GM12864 (cell line): Measurements from ENCODE around the gene ANKS1B.

Source experiments
- DNase-seq: peaks from one replicate; pipeline ENCODE4 v3.0.0-alpha.2; 2011; ENCODE audit warnings: low read depth
- H3K4me3 ChIP-seq: 2 replicates; pipeline ENCODE4 v1.5.1; 2011; ENCODE audit warnings: mild to moderate bottlenecking, low read depth, low read length, control low read depth
- TF ChIP-seq, protein P1 (sequence below): IDR thresholded peaks from 2 replicates; pipeline ENCODE4 v1.5.1; 2011; ENCODE audit warnings: low read depth, mild to moderate bottlenecking, moderate library complexity, low read length, control low read depth, inconsistent platforms; ENCODE audit errors: missing control alignments

Gene ANKS1B

DNA sequence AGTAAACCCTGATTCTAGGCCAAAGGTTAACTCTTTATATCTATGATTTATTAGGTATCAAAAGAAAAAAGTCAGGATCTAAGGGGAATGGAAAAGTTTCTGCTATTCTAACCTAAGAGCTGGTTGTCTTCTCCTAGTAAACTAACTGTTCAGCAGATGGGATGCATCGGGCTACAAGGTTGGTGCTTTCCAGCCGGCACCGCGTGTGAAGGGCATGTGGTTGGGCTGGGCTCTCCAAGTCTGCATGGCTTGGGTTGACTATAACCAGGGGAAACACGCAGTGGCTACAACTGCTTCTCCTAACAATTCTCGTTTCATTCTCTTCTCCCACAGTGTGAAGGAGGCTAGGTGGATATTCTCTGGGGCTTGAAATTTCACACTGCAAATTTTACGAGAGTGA, 985.2 kb downstream of the ANKS1B start:
- no peak for DNase-seq
- H3K4me3 ChIP-seq = no peak overlapping the region
- TF ChIP-seq, protein P1, sequence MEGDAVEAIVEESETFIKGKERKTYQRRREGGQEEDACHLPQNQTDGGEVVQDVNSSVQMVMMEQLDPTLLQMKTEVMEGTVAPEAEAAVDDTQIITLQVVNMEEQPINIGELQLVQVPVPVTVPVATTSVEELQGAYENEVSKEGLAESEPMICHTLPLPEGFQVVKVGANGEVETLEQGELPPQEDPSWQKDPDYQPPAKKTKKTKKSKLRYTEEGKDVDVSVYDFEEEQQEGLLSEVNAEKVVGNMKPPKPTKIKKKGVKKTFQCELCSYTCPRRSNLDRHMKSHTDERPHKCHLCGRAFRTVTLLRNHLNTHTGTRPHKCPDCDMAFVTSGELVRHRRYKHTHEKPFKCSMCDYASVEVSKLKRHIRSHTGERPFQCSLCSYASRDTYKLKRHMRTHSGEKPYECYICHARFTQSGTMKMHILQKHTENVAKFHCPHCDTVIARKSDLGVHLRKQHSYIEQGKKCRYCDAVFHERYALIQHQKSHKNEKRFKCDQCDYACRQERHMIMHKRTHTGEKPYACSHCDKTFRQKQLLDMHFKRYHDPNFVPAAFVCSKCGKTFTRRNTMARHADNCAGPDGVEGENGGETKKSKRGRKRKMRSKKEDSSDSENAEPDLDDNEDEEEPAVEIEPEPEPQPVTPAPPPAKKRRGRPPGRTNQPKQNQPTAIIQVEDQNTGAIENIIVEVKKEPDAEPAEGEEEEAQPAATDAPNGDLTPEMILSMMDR = no peak

DNA sequence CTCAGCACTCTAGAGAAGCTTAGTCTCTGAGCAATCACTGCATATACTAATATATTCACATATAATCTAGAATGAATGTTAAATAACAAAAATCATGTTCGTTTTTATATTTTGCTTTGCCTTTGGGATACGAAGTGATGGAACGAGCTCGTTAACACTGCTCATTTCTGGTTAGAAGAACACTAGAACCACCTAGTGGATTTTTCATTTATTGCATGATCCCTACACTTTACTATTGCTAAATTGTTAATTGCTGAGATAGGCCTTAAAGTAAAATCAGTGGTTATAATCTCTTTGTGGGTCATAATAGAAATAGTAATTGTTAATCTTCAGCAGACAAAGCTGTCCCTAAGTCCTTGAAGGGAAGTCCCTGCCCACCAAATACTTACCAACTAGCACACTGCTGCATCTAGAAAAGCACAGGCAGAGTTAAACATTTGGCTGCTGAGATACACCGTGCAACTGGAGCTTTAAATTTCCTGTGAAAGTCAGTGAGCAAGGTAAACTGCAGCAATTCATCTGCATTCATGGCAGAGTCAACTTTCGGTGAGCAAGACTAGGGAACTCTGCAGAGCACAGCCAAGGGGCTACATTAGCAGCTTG, 985.9 kb downstream of the ANKS1B start:
- TF ChIP-seq, protein P1 = peak; percentile 56
- no peak overlapping the region for H3K4me3 ChIP-seq
- no peak for DNase-seq

DNA sequence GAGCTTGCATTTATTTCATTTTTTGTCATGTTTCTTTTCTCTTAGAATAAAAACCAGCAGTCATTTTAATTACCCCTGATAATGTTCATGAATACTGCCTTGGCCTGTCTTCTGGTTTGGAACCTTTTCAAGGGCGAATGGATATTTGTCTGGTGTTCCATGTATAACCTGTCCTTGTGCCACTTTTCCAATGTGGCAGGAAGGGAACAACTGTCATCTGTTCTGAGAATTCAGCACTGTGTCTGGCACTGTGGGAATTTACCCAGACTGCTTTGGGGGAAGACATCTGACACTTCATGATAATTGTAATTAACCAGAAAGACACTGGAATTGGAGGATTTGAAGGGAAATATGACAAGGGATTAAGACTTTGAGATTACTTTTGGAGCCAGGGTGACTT, 986.8 kb downstream of the ANKS1B start:
- TF ChIP-seq, protein P1 = no peak
- no peak overlapping the region for H3K4me3 ChIP-seq
- DNase-seq = no peak

DNA sequence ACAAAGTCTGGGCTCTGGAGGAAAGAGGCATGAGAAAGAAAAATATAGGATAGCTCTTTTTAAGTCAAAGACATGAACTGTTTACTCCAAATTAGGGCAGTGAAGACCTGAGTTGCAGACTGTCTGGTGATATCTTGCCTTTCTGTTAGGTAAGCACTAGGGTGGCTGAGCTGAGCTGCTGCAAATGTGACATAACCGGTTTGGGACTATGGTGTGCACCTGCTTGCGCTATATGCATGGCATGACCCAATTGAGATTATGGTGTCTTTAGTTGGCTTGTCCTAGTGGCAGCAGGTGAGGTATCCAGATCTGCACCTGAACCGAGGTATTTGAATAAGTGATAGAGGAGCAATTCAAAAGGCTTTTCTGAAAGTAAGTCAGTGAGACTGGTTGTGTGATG, 994.1 kb downstream of the ANKS1B start:
- TF ChIP-seq, protein P1 = no peak
- no peak overlapping the region for H3K4me3 ChIP-seq
- no peak for DNase-seq

DNA sequence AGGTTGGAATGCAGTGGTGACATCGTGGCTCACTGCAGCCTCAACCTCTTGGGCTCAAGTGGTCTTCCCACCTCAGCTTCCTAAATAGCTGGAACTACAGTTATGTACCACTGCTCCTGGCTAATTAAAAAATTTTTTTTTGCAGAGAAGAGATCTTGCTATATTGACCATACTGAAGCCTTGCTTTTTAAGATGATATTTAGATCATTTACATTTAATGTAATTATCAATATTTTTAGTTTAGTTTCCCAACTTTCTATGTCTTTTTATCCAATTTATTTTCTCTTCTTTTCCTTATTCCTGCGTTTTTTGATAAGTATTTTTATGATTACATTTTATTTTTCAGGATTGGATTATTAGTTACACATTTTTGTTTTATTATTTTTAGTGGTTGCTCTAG, 999.6 kb downstream of the ANKS1B start:
- TF ChIP-seq, protein P1 = no peak
- no peak overlapping the region for H3K4me3 ChIP-seq
- no peak for DNase-seq

DNA sequence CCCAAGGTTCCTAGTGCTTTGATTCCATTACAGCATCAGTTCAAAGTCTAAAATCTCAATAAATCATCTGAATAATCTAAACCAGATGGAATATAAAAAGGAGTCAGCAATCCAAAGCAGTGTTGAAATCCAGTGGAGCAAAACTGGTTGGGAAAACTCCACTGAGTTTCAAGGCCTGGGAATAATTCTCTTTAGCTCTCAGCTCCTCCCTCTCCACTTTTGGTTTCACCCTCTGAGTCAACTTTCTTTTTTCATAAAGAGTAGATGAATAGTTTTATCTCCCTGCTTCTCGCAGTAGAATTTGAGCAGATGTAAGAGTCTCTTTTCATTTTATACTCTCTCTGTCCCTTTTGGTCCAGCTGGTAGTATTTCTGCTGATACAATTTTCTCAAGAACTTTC, 1001.1 kb downstream of the ANKS1B start:
- no peak overlapping the region for H3K4me3 ChIP-seq
- DNase-seq = no peak
- TF ChIP-seq, protein P1 = no peak

DNA sequence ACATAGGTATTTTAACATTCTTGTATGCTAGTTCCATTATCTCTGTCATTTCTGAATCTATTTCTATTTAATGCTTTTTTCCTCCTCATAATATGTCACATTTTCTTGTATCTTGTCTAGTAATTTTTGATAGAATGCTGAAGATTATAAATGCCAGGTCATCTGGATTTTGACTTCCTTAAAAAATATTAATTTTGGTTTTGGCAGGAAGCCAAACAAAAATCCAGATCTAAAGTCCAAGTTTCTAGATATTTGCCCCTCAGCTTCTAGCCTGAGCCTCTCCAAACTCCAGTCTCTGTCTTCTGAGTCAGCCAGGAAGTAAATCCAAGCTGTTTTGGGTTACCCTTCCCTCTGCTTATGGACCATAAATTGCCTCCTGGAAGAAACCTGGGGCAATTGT, 1004.2 kb downstream of the ANKS1B start:
- no peak overlapping the region for H3K4me3 ChIP-seq
- TF ChIP-seq, protein P1 = no peak
- no peak for DNase-seq
